GM12872 (cell line): ENCODE data around the gene RPAP3.

Experiments used
- TF ChIP-seq, protein P1 (sequence below): IDR thresholded peaks from 3 replicates; pipeline ENCODE4 v1.5.1; 2011; ENCODE audit warnings: low read depth, mild to moderate bottlenecking, low read length, moderate library complexity; ENCODE audit not compliant: insufficient read depth

The RPAP3 gene

DNA sequence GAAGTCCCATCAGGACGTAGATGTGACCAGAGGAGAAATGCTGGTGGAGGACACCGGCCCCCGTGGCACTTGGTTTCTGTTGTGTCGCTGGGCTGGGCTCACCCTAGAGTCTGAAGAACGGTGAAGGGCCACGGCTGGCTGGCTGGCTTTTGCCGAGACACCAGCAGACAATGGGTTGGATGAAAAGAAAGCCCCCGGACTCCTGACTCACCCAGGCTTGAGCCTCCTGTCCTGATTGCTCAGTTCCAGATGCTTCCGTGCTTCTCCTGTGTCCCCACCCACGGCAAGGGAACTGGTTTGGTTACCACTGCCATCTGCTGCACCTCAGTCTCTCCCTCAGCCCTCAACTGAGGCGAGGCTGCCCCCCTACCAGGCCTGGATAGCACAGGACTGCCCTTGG is 29.8 kb upstream of the RPAP3 start:
- TF ChIP-seq, protein P1, sequence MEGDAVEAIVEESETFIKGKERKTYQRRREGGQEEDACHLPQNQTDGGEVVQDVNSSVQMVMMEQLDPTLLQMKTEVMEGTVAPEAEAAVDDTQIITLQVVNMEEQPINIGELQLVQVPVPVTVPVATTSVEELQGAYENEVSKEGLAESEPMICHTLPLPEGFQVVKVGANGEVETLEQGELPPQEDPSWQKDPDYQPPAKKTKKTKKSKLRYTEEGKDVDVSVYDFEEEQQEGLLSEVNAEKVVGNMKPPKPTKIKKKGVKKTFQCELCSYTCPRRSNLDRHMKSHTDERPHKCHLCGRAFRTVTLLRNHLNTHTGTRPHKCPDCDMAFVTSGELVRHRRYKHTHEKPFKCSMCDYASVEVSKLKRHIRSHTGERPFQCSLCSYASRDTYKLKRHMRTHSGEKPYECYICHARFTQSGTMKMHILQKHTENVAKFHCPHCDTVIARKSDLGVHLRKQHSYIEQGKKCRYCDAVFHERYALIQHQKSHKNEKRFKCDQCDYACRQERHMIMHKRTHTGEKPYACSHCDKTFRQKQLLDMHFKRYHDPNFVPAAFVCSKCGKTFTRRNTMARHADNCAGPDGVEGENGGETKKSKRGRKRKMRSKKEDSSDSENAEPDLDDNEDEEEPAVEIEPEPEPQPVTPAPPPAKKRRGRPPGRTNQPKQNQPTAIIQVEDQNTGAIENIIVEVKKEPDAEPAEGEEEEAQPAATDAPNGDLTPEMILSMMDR = no peak

DNA sequence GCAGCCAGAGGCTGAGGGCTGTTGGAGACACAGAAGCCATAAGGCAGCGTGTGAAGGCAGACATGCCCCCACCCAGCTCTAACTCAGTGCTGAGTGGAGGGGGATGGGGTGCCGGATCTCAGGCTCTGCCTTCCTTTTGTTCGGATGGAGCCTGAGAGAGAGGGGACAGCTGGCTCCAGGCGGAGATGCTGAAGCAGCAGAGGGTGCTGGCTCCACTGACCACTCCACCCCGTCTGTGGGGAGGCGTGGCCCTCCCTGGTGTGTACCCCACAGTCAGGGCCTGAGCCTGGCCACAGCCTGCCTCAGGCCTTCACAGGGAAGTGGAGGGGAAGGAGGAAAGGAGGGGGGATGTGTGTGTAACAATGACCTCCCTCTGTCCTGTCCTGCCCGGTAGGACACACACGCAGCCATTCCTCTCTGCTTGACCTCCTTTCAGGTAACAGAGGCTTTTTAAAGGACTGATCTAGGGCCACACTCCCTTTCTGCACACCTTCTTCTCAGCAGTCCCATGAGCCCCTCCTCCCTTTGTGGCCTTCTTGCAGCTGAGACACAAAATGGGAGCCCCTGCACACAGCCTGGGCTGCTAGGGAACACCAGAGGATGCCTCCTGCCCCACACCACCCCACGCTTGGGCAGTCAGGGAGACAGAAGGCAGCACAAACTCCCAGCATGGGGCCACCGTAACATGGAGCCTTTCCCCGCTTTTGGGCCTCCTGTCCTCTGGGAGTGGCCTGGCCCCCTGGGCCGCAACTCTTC is 29.1 kb upstream of the RPAP3 start:
- TF ChIP-seq, protein P1 = no peak

DNA sequence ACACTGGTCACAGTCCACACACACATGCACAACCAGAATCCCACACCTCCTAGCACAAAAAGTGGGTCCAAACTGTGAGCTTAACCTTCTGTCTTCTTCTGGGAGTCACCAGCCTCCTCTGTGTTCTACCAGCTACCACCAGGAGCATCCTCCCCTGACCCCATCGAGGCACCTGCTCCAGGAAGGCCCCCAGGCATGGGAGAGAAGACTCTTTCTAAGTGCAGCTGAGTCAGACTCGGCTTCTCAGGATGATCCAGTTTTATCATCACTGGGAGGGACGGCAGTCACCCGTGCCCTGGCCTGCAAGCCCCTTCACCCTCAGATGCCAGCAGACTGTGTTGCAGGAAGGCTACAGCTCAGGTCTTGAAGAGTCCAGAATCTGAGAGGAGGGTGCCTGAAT is 27.3 kb upstream of the RPAP3 start:
- TF ChIP-seq, protein P1 = no peak

GRCh38 chr12:47732504-47732903 is 26.7 kb upstream of the RPAP3 start:
- TF ChIP-seq, protein P1 = no peak

GRCh38 chr12:47731723-47732122 is 25.9 kb upstream of the RPAP3 start:
- TF ChIP-seq, protein P1 = no peak

DNA sequence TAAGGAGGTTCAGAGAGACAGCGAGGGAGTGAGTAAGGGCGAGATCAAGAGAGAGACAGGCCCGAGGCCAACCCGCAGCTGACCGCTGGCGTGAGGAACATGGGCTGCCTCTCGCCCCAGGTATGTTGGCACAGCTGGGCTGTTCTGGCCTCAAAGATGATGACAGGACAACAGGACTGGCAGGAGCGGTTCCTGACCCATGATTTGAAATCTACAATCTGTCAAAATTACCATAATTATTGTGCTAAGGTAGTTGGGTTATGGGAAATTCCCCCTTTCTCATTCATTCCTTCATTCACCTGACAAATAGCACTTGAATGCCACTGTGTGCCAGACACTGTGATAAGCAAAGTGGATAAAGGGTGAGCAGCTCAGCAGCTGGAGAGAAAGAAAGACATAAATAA is 24.5 kb upstream of the RPAP3 start:
- TF ChIP-seq, protein P1 = no peak

- TF ChIP-seq, protein P1 = no peak
Observed at GRCh38 chr12:47729233-47729632, 23.4 kb upstream of the RPAP3 start.
